SH-SY5Y (cell line): ENCODE measurements around the gene FSTL5.

Experiments used
- GATA2 ChIP-seq: IDR thresholded peaks from 2 replicates; pipeline ENCODE4 v1.6.1; 2011; ENCODE audit warnings: mild to moderate bottlenecking, low read depth, low read length
- GATA3 ChIP-seq: IDR thresholded peaks from 2 replicates; pipeline ENCODE4 v1.6.1; 2011; ENCODE audit warnings: low read depth, mild to moderate bottlenecking, low read length, moderate library complexity

Gene FSTL5

DNA sequence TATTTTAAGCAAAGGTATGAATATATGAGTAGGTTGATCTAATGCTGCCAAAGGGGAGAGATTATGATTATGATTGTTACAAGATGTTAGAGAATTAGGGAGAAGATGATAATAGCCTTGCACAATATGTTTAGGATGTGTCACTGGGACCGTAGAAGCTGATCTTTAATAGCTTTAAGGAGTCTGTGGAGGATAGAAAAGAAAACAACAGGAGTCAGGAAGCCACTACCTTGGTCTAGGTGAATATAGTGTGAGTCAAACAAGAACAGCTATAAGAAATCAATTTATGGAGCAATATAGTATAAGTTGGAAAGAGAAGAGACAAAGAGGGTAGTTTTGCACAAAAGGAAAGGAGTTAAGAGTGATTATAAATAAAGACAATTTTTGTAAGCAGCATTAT is 232.7 kb downstream of the FSTL5 start:
- no peak for TF ChIP-seq GATA3
- TF ChIP-seq GATA2 = no peak

DNA sequence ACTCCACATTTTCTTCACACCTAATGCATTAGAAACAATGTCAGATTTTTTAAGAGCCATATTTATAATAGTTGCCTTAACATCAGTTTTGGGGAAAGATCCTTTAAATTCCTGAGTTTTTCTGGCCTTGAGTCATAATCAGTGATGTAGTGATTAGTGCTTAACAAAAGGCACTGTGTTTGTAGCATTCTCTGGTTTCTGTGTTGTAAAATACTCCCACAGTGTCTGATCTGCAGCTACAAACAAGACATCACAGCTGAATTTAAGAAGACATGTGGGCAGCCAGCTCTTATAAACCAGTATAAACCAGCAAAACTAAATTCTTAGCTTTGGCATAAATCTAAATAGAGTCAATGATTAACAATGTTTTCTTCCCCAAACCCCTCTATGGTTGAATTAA is 233.8 kb downstream of the FSTL5 start:
- TF ChIP-seq GATA2 = no peak
- TF ChIP-seq GATA3 = no peak

DNA sequence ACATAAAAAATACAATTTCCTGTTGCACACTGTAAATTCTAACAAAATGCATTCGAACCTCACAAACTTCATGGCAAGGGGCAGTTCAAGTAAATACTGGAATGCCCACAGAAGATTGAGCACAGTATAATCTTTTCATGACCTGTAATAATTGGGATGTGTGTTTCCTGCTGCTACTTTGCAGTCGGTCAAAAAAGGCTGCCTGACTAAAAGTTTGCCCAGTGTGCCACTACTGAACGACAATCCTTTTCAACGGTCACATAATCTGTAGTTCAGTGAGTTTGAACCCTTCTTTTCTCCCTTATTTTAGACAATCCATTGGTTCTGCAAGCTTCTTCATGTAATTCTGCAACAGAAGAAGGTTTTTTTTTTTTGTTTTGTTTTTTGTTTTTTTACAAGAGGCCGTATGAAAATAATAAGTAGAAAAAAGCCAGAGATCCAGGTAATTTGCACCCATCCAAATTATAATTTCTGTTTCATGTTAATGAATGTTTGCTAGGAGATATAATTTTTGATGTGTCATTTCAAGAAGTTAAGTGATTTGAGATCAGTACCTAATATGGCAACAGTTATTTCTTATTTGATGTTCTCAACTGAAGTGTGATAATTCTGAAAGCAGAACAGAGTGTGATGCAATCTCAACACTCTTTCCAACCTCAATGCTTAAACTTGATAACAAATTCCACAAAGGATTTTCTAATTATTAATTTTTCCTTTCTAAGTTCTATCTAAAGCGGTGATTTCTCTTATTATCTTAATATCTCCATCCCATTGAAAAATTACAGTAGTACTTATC is 237.6 kb downstream of the FSTL5 start:
- TF ChIP-seq GATA2 = no peak
- TF ChIP-seq GATA3 = no peak

DNA sequence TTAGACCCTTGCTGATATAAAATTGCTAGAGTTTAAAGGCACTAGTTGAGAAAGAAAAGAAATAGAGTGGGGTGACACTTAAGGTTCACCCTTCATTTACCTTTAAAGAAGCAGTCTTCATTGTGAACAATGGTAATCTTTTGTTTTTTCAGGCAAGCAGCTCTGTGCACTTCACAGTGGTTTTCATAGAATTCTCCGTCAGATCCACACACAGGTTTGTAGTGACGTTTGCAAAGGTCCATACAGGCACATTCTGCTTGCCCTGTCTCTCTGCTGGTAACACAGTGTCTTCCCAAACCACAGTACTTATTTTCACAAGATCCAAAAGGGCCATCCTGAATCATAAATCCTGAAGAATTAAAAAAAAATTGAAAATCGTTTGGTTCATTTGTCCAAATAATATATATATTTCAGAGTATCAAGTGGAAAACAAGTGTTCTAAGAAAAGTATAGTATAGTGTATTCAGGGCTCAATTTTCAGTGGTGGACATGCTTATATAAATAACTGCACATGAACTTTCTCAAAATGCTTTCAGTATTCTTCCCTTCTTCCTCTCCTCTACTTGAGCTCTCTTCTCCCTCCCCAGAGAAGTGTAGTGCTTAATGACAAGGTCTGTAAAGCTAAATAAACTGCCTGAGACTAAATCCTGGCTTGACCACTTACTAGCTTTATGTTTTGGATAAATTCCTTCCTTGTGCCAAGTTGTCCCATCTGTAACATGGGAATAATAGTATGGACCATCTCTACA is 243.3 kb downstream of the FSTL5 start:
- TF ChIP-seq GATA3 (no peak), GATA2 (no peak)

DNA sequence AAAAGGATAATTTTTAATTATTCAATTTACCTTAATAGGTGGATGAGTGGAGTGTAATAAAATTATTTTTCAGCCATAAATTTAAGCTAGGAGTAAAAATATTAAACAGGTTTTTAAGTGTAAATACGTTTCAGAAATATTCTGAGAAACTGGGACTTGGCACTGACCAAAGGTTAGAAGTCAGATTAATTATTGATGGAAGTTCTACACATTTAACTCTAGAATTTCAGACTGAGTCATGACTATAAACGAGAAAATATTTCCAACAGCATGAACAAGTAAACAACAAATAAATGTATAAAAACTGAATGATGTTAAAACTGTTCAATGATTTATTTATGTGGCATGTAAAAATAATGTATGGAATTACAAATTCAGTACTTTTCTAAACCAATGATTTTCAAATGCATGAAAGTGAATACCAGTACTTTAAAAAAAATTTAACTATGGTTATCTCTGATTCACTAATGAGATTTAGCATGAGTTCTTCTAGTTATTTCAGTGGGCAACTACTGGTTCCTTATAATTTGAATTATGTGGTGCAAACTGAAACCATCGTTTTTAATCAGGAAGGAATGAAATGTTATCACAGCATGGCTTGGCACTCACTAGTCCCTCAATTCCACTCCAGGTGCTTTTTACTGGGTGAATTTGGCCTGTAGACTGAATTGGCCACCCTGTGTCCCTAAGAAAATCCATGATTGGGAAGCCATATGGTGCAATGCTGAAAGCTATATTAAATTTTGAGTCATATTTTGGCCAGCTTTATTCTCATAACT is 244.2 kb downstream of the FSTL5 start:
- no peak for TF ChIP-seq GATA3

DNA sequence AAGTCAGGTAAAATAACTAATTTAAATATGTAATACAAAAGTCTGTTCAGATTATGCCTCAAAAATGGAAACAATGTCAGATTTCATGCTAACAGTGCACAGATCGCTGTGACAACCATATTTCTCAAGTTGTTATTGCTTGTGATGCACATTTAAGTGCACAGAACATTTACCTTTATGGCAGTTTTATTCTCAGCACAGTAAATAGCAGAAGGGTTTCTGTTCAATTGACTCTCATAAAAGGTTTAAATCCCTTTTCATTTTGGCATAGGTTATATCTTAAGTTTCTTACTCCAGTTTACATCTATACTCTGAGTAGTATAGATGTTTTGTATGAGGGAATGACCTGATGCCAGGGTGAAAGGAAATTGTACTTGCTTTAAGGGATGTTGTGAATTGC is 247.8 kb downstream of the FSTL5 start:
- TF ChIP-seq GATA2 = no peak
- no peak for TF ChIP-seq GATA3

DNA sequence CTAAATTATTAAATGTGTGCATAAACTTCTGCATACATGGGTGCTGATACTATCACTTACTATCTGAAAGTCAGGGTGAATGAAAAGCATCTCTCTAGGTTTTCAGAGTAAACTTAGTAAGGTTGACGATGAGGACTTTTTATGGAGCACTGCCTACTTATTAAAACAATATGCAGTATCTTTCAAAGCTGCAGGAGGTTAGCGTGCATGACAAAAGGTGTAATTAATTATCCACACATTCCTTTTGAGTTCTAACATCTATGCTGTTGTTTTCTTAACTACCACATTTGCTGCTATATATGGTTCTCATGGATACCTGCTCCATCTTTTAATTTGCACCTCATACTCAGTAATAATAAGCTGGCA is 256.2 kb downstream of the FSTL5 start:
- TF ChIP-seq GATA2 (no peak), GATA3 (no peak)

DNA sequence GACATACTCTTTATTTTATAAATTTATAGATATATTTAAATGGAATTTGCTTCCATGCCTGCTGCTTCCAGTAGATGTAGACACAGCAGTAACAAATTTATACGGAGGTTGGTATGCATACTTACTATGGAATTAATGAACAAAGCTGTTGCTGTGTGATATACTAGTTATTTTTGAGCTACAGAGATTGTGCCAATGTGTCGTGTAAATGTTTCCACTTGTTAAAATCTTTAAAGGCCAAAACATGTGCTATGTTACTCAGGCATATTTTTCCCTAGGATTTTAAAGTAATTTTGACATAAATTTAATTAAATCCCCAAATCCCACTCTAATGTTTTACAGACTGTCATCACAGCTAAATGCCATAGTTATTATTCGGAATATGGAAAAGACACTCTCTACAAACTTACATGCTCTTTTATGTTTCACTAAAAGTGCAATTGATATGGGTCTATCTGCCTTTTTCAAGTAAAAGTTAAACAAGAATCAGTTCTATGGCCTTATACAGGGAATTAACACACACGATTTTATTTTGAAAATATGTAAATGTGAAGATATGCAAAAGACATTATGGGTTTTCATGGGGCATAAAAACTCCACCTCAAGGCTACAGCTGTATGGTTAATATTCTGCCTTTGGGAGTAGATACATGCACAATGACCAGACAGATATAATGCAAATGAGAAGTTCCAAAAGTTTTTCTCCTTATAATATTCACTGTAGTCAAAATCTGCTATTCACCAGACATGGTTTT is 256.8 kb downstream of the FSTL5 start:
- TF ChIP-seq GATA3 = no peak
- no peak for TF ChIP-seq GATA2

DNA sequence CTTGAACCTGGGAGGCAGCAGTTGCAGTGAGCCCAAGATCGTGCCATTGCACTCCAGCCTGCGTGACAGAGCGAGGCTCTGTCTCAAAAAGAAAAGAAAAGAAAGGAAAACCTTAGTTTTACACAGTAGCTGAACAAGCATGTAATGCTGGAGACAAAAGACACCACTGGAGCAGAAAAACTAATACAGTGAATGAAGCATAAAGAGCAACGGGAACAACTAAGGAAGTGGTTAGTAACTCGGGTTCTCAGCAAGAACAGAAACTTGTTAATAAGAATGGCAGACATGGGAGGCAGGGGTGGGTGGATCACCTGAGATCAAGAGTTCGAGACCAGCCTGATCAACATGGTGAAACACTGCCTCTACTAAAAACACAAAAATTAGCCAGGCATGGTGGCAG is 263.7 kb downstream of the FSTL5 start:
- TF ChIP-seq GATA3 (no peak), GATA2 (no peak)

DNA sequence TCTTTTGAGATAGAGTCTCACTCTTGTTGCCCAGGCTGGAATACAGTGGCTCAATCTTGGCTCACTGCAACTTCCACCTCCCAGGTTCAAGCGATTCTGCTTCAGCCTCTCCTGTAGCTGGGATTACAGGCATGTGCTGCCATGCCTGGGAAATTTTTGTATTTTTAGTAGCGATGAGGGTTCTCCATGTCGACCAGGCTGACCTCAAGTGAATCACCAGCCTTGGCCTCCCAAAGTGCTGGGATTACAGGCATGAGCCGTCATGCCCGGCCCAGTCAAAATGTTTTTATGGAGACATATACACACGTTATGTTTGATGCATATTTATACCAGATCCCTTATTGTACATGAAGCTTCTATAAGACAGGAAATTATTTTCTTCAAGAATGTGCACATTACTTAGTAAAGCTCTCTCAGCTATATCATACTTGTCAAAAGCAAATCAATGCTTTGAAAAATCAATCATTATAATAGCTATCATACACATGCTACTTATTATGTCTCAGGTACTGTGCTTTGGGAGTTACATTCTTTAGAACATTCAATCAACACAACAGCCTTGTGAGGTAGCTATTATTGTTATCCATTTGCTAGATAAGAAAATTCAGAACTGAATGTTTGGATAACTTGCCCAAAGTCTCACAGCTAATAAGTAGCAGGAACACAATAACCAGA is 269.2 kb downstream of the FSTL5 start:
- TF ChIP-seq GATA2 (no peak), GATA3 (no peak)

DNA sequence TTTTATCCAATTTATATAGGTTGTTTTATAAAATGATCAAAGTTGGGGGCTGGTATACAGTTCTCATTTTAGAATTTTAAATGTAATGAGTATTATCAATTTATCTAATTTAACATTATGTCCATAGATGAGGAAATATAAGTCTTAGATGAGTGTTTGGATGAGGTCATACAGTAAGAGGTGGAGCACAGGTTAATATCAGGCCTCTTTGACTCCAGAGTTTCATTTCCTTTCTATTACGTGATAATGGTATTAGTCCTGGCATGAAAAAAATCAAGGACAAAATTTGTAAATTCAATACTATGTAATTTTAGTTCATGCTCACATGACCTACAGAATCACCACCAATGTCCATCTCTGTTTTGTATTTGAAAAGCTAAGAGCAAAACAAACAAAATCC is 269.8 kb downstream of the FSTL5 start:
- TF ChIP-seq GATA2 (no peak), GATA3 (no peak)

DNA sequence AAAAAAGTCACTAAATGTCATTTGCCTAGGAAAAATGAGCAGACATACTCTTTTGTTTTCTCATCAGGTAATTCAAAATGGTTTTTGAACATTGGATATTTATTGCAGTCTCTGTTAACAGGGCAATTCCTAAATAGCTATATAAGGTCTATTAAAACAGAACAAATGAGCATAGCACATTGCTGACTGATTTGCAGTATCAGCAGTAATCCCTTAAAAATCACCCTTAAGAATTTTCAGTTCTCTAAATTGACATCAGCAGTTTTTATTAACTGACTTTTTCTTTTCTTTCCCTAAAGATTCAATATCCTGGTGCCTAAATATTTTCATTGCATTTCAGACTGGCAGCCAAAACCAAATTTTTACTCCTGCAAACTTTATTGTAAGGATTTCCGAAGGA is 270.2 kb downstream of the FSTL5 start:
- TF ChIP-seq GATA2 (no peak), GATA3 (no peak)

DNA sequence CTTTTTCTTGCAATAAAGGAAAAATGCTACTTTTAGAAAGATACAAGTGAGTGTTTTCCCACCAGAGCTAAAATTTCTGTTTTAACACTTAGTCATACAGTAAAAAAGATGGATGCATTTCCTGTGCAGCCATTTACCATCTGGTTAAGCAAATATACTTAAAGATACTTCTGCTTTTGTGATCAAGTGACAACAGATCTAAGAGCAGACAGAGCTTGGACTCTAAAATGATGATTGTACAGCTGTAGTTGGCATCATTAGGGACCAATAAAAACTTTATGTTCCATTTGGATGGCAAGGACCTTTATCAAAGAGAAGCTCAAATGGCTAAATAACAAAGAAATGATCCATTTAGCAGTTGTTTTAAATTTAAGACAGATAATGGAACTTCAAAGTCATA is 270.8 kb downstream of the FSTL5 start:
- TF ChIP-seq GATA3 = no peak
- TF ChIP-seq GATA2 = no peak

DNA sequence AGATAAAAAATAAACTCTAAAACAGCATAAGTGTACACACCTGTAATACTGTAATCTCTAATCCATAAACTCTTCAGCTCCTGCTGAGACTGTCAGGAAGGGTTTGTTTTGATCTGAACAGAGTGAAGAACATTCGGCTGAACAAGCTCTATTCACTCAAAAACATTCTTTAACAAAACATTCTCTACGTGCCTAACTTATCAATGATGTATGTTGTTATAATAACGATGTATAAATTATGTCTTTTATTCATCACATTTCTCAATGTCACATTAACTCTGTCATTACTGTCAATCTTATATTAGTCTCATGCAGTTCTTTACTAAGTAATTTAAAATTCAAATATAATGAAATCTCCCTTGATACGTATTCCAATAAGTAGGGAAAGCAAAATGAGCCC is 280.6 kb downstream of the FSTL5 start:
- no peak for TF ChIP-seq GATA3
- TF ChIP-seq GATA2 = no peak
